VCaP (cell line): ENCODE measurements around the gene DYNLT1.
"Not testable (repeated sequence)": the region's sequence is repeated elsewhere in the genome, so short reads cannot be mapped to it uniquely, and the experiment has no call there.

Experiments used
- H3K27ac ChIP-seq: fragments of 450-650 bp; 2 replicates; pipeline ENCODE4 v1.5.1; 2017
- CTCF ChIP-seq: fragments of 450-650 bp; conservative IDR thresholded peaks from 2 replicates; pipeline ENCODE4 v1.5.1; 2017; ENCODE audit warnings: mild to moderate bottlenecking, moderate library complexity

DYNLT1 gene

GRCh38 chr6:158620963-158621693, 23.4 kb downstream of the DYNLT1 start:
- H3K27ac ChIP-seq: no peak overlapping the region
- no peak for TF ChIP-seq CTCF

GRCh38 chr6:158619922-158620801, 24.4 kb downstream of the DYNLT1 start:
- no peak for TF ChIP-seq CTCF

GRCh38 chr6:158618289-158618688, 26.3 kb downstream of the DYNLT1 start:
- not testable (repeated sequence) for H3K27ac ChIP-seq

More at GRCh38 chr6:158619922-158620801, 24.4 kb downstream of the DYNLT1 start:
- H3K27ac ChIP-seq: no peak overlapping the region

- not testable (repeated sequence) for H3K27ac ChIP-seq
Measured at GRCh38 chr6:158614606-158615005, 29.9 kb downstream of the DYNLT1 start.

GRCh38 chr6:158611541-158612370, 32.8 kb downstream of the DYNLT1 start:
- TF ChIP-seq CTCF: no peak
- H3K27ac ChIP-seq: no peak overlapping the region

GRCh38 chr6:158611039-158611438, 33.5 kb downstream of the DYNLT1 start:
- TF ChIP-seq CTCF: no peak
- no peak overlapping the region for H3K27ac ChIP-seq

GRCh38 chr6:158610319-158610968, 34.1 kb downstream of the DYNLT1 start:
- no peak for TF ChIP-seq CTCF
- H3K27ac ChIP-seq: no peak overlapping the region
